A549 (cell line): ENCODE data around the gene KCNK3.

Experiments used
- CHD4 ChIP-seq: fragments of 200-600 bp; sonication (generic); IDR thresholded peaks from 2 replicates; pipeline ENCODE4 v1.6.1; 2016; ENCODE audit warnings: antibody characterized with exemption, mild to moderate bottlenecking, borderline replicate concordance
- EP300 ChIP-seq, 2 experiments: fragments of >200 bp; sonication (Bioruptor Twin); formaldehyde crosslinking; IDR thresholded peaks; 2 replicates in 1 of 2; 3 replicates in 1 of 2; pipeline ENCODE4 v1.6.1; 2016 to 2017
- FOXS1 ChIP-seq: fragments of 250-450 bp; sonication (Bioruptor Pico); IDR thresholded peaks from 2 replicates; pipeline ENCODE4 v1.5.0; 2020; ENCODE audit warnings: mild to moderate bottlenecking, moderate library complexity
- MAFK ChIP-seq: fragments of 450-650 bp; IDR thresholded peaks from 2 replicates; pipeline ENCODE4 v1.6.1; 2014; ENCODE audit not compliant: partially characterized antibody
- POLR2A ChIP-seq: IDR thresholded peaks from 2 replicates; pipeline ENCODE4 v1.6.1; 2012; ENCODE audit warnings: mild to moderate bottlenecking, low read length
- RAD21 ChIP-seq, 2 experiments: fragments of >200 bp in 1 of 2; sonication (Bioruptor Twin) in 1 of 2; formaldehyde crosslinking in 1 of 2; IDR thresholded peaks in 1 of 2; conservative IDR thresholded peaks in 1 of 2; 2 replicates in 1 of 2; 3 replicates in 1 of 2; pipeline ENCODE4 v1.6.1; 2012 to 2018; ENCODE audit warnings: inconsistent platforms in 1 of 2
- RCOR1 ChIP-seq: fragments of 150-350 bp; IDR thresholded peaks from 2 replicates; pipeline ENCODE4 v1.6.1; 2014; ENCODE audit warnings: antibody characterized with exemption, low read length, low read depth
- REST ChIP-seq: fragments of 200-600 bp; sonication (generic); IDR thresholded peaks from 2 replicates; pipeline ENCODE4 v1.6.1; 2016; ENCODE audit warnings: antibody characterized with exemption, mild to moderate bottlenecking, moderate library complexity
- SREBF2 ChIP-seq: fragments of 450-650 bp; IDR thresholded peaks from 2 replicates; pipeline ENCODE4 v1.6.1; 2014; ENCODE audit warnings: mild to moderate bottlenecking, moderate library complexity
- ZFP36 ChIP-seq: fragments of 450-650 bp; IDR thresholded peaks from 2 replicates; pipeline ENCODE4 v1.6.1; 2014; ENCODE audit warnings: borderline replicate concordance; ENCODE audit not compliant: partially characterized antibody
- TF ChIP-seq, protein P1 (sequence below): fragments of >200 bp; sonication (Bioruptor Twin); formaldehyde crosslinking; IDR thresholded peaks from 3 replicates; pipeline ENCODE4 v1.5.1; 2016

DNA sequence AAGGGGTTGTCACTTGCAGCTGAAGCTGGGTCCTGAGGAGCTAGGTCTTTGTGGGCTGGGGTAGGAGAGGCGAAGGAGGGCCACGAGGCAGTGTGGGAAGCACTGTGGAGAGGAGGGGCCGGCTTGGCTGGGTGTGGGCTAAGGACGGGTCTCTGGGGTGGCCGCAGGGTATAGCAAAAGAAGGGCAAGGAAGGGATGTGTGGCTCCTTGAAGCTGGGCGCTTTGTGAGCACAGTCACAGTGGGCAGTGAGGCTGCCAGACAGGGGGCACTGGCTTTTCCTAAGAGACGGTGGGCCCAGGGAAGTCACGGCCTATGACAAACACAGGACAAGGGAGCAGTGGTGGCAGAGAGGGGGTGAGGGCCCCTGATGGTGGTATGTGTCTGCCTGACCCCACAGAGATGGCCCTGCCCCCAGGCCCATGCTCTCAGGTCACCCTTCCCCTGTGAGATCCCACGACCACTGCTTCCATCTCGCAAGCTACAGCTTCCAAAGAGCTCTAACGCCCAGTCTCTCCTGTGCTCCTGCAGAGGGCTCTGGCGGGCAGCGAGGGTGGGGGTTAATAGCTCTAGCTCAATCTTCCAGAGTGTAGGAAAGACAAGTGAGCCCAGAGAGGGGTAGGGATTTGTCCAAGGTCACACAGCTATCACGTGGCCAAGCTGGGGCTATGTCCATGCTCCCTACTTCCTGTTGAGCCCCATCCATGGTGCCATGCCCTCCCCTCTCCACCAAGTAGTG, 32.4 kb downstream of the KCNK3 start:
- TF ChIP-seq RCOR1 (no peak), MAFK (no peak), EP300 (IDR thresholded peaks at IDR 0.05) (no peak), SREBF2 (no peak), POLR2A (no peak), ZFP36 (peak; percentile 74), REST (no peak), CHD4 (no peak), RAD21 (conservative IDR thresholded peaks at IDR 0.05 in 1 of 2, IDR thresholded peaks at IDR 0.05 in 1 of 2) (no peak), FOXS1 (CRISPR knock-in tag) (no peak)
- TF ChIP-seq, protein P1, sequence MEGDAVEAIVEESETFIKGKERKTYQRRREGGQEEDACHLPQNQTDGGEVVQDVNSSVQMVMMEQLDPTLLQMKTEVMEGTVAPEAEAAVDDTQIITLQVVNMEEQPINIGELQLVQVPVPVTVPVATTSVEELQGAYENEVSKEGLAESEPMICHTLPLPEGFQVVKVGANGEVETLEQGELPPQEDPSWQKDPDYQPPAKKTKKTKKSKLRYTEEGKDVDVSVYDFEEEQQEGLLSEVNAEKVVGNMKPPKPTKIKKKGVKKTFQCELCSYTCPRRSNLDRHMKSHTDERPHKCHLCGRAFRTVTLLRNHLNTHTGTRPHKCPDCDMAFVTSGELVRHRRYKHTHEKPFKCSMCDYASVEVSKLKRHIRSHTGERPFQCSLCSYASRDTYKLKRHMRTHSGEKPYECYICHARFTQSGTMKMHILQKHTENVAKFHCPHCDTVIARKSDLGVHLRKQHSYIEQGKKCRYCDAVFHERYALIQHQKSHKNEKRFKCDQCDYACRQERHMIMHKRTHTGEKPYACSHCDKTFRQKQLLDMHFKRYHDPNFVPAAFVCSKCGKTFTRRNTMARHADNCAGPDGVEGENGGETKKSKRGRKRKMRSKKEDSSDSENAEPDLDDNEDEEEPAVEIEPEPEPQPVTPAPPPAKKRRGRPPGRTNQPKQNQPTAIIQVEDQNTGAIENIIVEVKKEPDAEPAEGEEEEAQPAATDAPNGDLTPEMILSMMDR = no peak
